DMS 273 (cell line): ENCODE results near the gene DERL2.

Experiments
- DNase-seq: peaks from one replicate; lab custom pipeline; 2025; ENCODE audit not compliant: unreplicated experiment; lab: John Stamatoyannopoulos, UW

Gene DERL2

GRCh38 chr17:5485270-5486205, at the start of gene DERL2:
Gene DERL2, minus strand, starts transcription at chr17:5486178. Its CDS starts 17 bp downstream, at chr17:5486161.
- peak; percentile 62 for DNase-seq

GRCh38 chr17:5535436-5535835, 49.5 kb upstream of the DERL2 start:
- DNase-seq: no peak

GRCh38 chr17:5533486-5534315, 47.7 kb upstream of the DERL2 start:
- DNase-seq: no peak

GRCh38 chr17:5532581-5532980, 46.6 kb upstream of the DERL2 start:
- DNase-seq: no peak

- no peak for DNase-seq
Measured at GRCh38 chr17:5531085-5531418, 45.1 kb upstream of the DERL2 start.

- no peak for DNase-seq
Measured at GRCh38 chr17:5530265-5531084, 44.5 kb upstream of the DERL2 start.

GRCh38 chr17:5527601-5528250, 41.7 kb upstream of the DERL2 start:
- DNase-seq: no peak

- DNase-seq: peak; percentile 78
Measured at GRCh38 chr17:5526821-5527598, 41.0 kb upstream of the DERL2 start.

- no peak for DNase-seq
Measured at GRCh38 chr17:5523249-5523648, 37.3 kb upstream of the DERL2 start.

GRCh38 chr17:5522476-5522875, 36.5 kb upstream of the DERL2 start:
- DNase-seq: no peak

GRCh38 chr17:5516060-5516792, 30.2 kb upstream of the DERL2 start:
- no peak for DNase-seq

GRCh38 chr17:5514976-5515375, 29.0 kb upstream of the DERL2 start:
- DNase-seq: no peak

GRCh38 chr17:5513628-5514027, 27.6 kb upstream of the DERL2 start:
- DNase-seq: no peak

- DNase-seq: no peak
Measured at GRCh38 chr17:5511401-5512225, 25.6 kb upstream of the DERL2 start.

- no peak for DNase-seq
Measured at GRCh38 chr17:5510771-5511170, 24.8 kb upstream of the DERL2 start.

- DNase-seq: no peak
Measured at GRCh38 chr17:5509482-5509881, 23.5 kb upstream of the DERL2 start.

GRCh38 chr17:5508810-5509209, 22.8 kb upstream of the DERL2 start:
- peak; percentile 36 for DNase-seq

- DNase-seq: peak; percentile 2
Measured at GRCh38 chr17:5506307-5506706, 20.3 kb upstream of the DERL2 start.
